Measurements from ENCODE around the gene RINL. TPM values are rescaled to one million over a fixed set of nuclear protein-coding genes. Genes with fewer than 3 reads are reported as not detected.
"Not testable (repeated sequence)": the region's sequence is repeated elsewhere in the genome, so short reads cannot be mapped to it uniquely, and the experiment has no call there.

RINL gene
- total RNA-seq, 3 donors from 2014 or later = 65.2 to 77.3 (median 68.6) TPM

- no peak for ATAC-seq
- Mint-ChIP-seq H3K4me1 (ENCODE audit: low read depth) (peaks cover 31% of the 10 kb centered on the region), H3K4me3 (no peak overlapping the region), H3K27me3 (ENCODE audit: low read depth) (no peaks in the 10 kb centered on the region), H3K36me3 (ENCODE audit: insufficient read depth) (peaks cover 10% of the 10 kb centered on the region), H3K9me3 (no peaks in the 10 kb centered on the region)
- DNase-seq = no peak
Measured at GRCh38 chr19:38875656-38876395, 2.2 kb downstream of the RINL start.

DNA sequence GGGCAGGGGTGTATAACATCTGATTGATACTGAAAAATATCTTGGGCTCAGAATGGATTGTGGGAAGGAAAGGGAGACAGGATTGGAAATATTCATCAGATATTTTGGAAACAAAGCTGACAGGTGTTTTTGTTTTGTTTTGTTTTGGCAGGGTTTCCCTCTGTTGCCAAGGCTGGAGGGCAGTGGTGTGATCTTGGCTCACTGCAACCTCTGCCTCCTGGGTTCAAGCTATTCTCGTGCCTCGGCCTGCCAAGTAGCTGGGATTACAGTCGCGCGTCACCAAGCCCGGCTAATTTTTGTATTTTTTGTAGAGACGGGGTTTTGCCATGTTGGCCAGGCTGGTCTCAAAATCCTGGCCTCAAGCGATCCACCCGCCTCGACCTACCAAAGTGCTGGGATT is 4.7 kb downstream of the RINL start:
- not testable (repeated sequence) for DNase-seq; H3K4me3 Mint-ChIP-seq; ATAC-seq; H3K27me3 Mint-ChIP-seq (ENCODE audit: low read depth); H3K9me3 Mint-ChIP-seq
- Mint-ChIP-seq H3K4me1 (ENCODE audit: low read depth) (peaks cover 39% of the 10 kb centered on the region), H3K36me3 (ENCODE audit: insufficient read depth) (peaks cover 14% of the 10 kb centered on the region)

- Mint-ChIP-seq H3K4me3 (peak overlapping the region; percentile 75), H3K36me3 (ENCODE audit: insufficient read depth) (peaks cover 10% of the 10 kb centered on the region), H3K4me1 (ENCODE audit: low read depth) (peaks cover 34% of the 10 kb centered on the region), H3K27me3 (ENCODE audit: low read depth) (no peaks in the 10 kb centered on the region), H3K9me3 (no peaks in the 10 kb centered on the region)
- no peak for ATAC-seq
- DNase-seq = no peak
Measured at GRCh38 chr19:38870612-38871011, 7.5 kb downstream of the RINL start.

GRCh38 chr19:38869836-38870607 is 8.1 kb downstream of the RINL start:
- peak; percentile 83 to 90 for ATAC-seq
- H3K36me3 Mint-ChIP-seq (ENCODE audit: insufficient read depth) = peaks cover 10% of the 10 kb centered on the region
- H3K4me1 Mint-ChIP-seq (ENCODE audit: low read depth) = peaks cover 40% of the 10 kb centered on the region
- H3K27me3 Mint-ChIP-seq (ENCODE audit: low read depth) = no peaks in the 10 kb centered on the region
- H3K9me3 Mint-ChIP-seq = no peaks in the 10 kb centered on the region
- peak overlapping the region; percentile 86 for H3K4me3 Mint-ChIP-seq
- peak; percentile 92 for DNase-seq

DNA sequence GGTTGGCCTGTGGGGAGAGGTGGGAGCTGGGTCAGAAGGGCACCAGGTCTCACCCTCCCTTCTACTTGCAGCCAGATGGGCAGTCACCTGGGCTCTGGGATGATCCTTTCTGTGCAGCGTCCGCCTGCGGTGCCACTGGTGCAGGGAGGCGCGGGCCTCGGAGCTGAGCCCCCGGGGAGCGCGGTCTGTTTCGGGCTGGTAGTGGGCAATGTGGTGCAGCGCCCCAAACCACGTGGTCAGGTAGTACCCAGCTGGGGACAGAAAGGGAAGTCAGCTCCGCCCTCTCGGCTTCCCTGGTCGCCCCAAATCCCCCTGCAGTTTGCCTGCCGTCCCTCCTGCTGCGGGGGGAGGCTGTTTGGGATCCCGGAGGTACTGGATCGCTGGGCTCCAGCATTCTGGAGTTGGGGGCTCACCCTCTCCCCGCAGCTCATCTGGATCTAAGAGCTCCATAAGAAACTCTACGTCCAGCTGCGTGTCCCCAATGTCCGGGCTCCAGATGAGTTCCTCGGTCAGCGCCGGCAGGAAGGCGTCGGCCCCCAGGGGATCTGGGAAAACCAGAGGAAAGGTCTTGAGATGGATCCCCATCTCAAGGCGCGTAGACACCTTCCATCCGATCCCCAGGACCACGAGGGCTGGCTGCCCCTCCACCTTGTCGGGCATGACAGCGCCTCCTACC is 8.8 kb downstream of the RINL start:
- Mint-ChIP-seq H3K27me3 (ENCODE audit: low read depth) (no peaks in the 10 kb centered on the region), H3K4me1 (ENCODE audit: low read depth) (peaks cover 47% of the 10 kb centered on the region), H3K9me3 (no peaks in the 10 kb centered on the region), H3K4me3 (peak overlapping the region; percentile 86), H3K36me3 (ENCODE audit: insufficient read depth) (peaks cover 10% of the 10 kb centered on the region)
- DNase-seq = peak; percentile 18
- ATAC-seq = peak; percentile 15 to 19

DNA sequence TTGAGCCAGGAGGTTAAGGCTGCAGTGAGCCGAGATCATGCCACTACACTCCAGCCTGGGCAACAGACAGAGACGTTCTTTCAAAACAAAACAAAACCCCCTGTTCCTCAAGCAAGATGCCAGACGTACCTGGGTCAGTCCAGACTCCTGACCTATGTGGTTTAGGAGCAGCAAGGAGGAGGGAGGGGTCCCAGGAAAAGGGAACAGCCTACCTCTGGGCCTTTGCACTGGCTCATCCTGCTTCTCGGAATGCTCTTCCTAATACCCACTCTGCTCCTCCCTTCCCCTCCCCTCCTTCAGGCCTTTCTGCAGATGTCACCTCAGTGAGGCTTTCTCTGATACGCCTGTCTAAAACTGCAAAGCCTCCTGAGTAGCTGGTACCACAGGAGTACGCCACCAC is 9.5 kb downstream of the RINL start:
- no peaks in the 10 kb centered on the region for H3K27me3 Mint-ChIP-seq (ENCODE audit: low read depth)
- H3K4me1 Mint-ChIP-seq (ENCODE audit: low read depth) = peaks cover 49% of the 10 kb centered on the region
- no peaks in the 10 kb centered on the region for H3K9me3 Mint-ChIP-seq
- H3K4me3 Mint-ChIP-seq = peak overlapping the region; percentile 86
- DNase-seq = no peak
- peaks cover 10% of the 10 kb centered on the region for H3K36me3 Mint-ChIP-seq (ENCODE audit: insufficient read depth)
- ATAC-seq = no peak

- ATAC-seq = no peak
- DNase-seq = no peak
- H3K4me1 Mint-ChIP-seq (ENCODE audit: low read depth) = peaks cover 50% of the 10 kb centered on the region
- no peaks in the 10 kb centered on the region for H3K27me3 Mint-ChIP-seq (ENCODE audit: low read depth)
- H3K4me3 Mint-ChIP-seq = no peak overlapping the region
- peaks cover 6% of the 10 kb centered on the region for H3K36me3 Mint-ChIP-seq (ENCODE audit: insufficient read depth)
- no peaks in the 10 kb centered on the region for H3K9me3 Mint-ChIP-seq
Measured at GRCh38 chr19:38867171-38867780, 10.8 kb downstream of the RINL start.

GRCh38 chr19:38862321-38863059 is 15.6 kb downstream of the RINL start:
- H3K4me1 Mint-ChIP-seq (ENCODE audit: low read depth) = peaks cover 42% of the 10 kb centered on the region
- ATAC-seq = no peak
- DNase-seq = no peak
- no peak overlapping the region for H3K4me3 Mint-ChIP-seq
- H3K27me3 Mint-ChIP-seq (ENCODE audit: low read depth) = no peaks in the 10 kb centered on the region
- peaks cover 2% of the 10 kb centered on the region for H3K36me3 Mint-ChIP-seq (ENCODE audit: insufficient read depth)
- no peaks in the 10 kb centered on the region for H3K9me3 Mint-ChIP-seq

DNA sequence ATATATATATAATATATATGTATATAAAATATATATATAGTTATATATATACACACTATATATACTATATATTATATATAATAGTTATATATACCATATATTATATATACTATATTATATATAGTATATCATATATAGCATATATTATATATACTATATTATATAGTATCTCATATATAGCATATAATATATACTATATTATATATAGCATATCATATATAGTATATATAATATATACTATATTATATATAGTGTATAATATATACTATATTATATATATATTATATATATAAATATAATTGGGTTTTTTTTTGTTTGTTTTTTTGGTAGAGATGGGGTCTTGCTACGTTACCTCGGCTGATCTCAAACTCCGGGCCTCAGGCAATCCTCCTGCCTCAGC is 16.7 kb downstream of the RINL start:
- ATAC-seq (no peak), DNase-seq (no peak)
- Mint-ChIP-seq H3K4me3 (no peak overlapping the region), H3K27me3 (ENCODE audit: low read depth) (no peaks in the 10 kb centered on the region), H3K4me1 (ENCODE audit: low read depth) (peaks cover 50% of the 10 kb centered on the region), H3K9me3 (no peaks in the 10 kb centered on the region), H3K36me3 (ENCODE audit: insufficient read depth) (peaks cover 2% of the 10 kb centered on the region)

DNA sequence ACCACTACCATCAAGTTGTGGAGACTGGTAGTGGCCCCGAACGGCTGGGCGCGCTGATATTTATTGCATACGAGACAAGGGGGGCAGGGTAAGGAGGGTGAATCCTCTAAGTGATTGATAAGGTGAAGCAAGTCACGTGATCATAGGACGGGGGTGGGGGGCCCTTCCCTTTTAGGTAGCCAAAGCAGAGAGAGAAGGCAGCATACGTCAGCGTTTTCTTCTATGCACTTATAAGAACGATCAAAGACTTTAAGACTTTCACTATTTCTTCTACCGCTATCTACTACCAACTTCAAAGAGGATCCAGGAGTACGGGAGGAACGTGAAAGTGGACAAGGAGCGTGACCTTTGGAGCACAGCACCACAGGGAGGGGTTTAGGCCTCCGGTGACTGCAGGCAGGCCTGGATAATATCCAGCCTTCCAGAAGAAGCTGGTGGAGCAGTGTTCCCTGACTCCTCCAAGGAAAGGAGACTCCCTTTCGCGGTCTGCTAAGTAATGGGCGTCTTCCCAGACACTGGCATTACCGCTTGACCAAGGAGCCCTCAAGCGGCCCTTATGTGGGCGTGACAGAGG is 18.4 kb downstream of the RINL start:
- not testable (repeated sequence) for ATAC-seq

DNA sequence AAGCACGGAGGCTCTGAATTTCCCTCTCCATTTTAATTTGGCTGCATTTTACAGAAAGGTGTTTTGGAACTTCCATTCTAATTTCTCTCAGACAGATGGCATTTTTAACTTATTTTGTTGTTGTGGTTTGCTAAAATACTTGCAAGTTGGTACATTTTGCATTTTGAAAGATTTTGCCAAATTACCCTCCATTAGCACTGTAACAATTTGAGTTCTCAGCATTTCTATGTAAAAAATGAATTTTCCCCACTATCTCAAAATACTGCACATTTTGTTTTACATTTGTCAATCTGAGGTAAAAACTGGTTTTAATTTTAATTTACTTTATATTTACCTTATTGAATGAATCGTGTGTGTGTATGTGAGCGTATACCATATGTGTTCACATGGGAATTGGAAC is 21.3 kb downstream of the RINL start:
- ATAC-seq (no peak), DNase-seq (no peak)
- no peak overlapping the region for H3K4me3 Mint-ChIP-seq
- H3K27me3 Mint-ChIP-seq (ENCODE audit: low read depth) = no peaks in the 10 kb centered on the region
- H3K36me3 Mint-ChIP-seq (ENCODE audit: insufficient read depth) = no peaks in the 10 kb centered on the region
- no peaks in the 10 kb centered on the region for H3K9me3 Mint-ChIP-seq
- peaks cover 34% of the 10 kb centered on the region for H3K4me1 Mint-ChIP-seq (ENCODE audit: low read depth)

More for the DNA sequence above, 18.4 kb downstream of the RINL start:
- not testable (repeated sequence) for H3K9me3 Mint-ChIP-seq; H3K4me3 Mint-ChIP-seq; H3K27me3 Mint-ChIP-seq (ENCODE audit: low read depth); DNase-seq; H3K36me3 Mint-ChIP-seq (ENCODE audit: insufficient read depth)
- H3K4me1 Mint-ChIP-seq (ENCODE audit: low read depth) = peaks cover 36% of the 10 kb centered on the region

GRCh38 chr19:38855751-38856150 is 22.3 kb downstream of the RINL start:
- H3K4me1 Mint-ChIP-seq (ENCODE audit: low read depth) = peaks cover 42% of the 10 kb centered on the region
- not testable (repeated sequence) for ATAC-seq; H3K27me3 Mint-ChIP-seq (ENCODE audit: low read depth); DNase-seq; H3K36me3 Mint-ChIP-seq (ENCODE audit: insufficient read depth); H3K4me3 Mint-ChIP-seq; H3K9me3 Mint-ChIP-seq

- ATAC-seq; H3K4me3 Mint-ChIP-seq; H3K36me3 Mint-ChIP-seq (ENCODE audit: insufficient read depth); H3K27me3 Mint-ChIP-seq (ENCODE audit: low read depth); H3K9me3 Mint-ChIP-seq; DNase-seq: not testable (repeated sequence)
- peaks cover 44% of the 10 kb centered on the region for H3K4me1 Mint-ChIP-seq (ENCODE audit: low read depth)
Measured at GRCh38 chr19:38854961-38855360, 23.1 kb downstream of the RINL start.

Data from activated T-cell treated with anti-CD3 and anti-CD28 coated beads, Interleukin-2, amount 50 U/mL, for 4 hours (primary cell).